ENCODE measurements around the gene RBM4. TPM values are rescaled to one million over a fixed set of nuclear protein-coding genes. Genes with fewer than 3 reads are reported as not detected.
A peak's percentile ranks its signal among the peaks of the same experiment; 100 is the strongest.

RBM4 gene
- total RNA-seq, 1 experiment from 2014 or later, result 172 TPM

DNA sequence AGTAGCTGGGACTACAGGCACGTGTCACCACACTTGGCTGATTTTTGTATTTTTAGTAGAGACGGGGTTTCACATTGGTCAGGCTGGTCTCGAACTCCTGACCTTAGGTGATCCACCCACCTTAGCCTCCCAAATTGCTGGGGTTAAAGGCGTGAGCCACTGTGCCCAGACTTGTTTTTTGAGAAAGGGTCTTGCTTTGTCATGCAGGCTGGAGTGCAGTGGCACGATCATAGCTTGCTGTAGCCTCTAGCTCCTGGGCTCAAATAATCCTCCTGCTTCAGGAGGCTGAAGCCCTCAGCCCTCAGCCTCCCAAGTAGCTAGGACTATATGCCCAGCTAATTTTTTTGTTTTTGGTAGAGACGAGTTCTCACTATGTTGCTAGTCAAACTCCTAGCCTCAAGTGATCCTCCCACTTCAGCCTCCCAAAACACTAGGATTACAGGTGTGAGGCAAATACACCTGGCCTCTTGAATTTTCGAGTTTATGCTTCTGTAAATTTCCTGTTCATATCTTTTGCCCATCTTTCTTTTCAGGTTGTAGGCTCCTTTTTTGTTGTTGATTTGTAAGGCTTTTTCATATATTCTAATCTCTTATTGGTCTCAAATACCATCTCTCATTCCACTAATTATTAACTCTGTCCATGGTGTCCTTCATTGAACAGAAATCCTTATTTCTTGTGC is 42.6 kb downstream of the RBM4 start:
- CTCF ChIA-PET, result interaction anchor here (0.6 to 5.6 kb wide), 4 partner anchors 10 to 272 kb away, joined by 3 to 26 read pairs (median 4); no protein-coding TSS in a partner anchor
- peaks cover 9% of the 10 kb centered on the region for H3K4me1 Mint-ChIP-seq (ENCODE audit: insufficient read depth, unreplicated experiment)
- H3K4me3 Mint-ChIP-seq (ENCODE audit: unreplicated experiment), result no peak overlapping the region
- POLR2A ChIA-PET, result interaction anchor here (0.7 to 1.0 kb wide), 3 partner anchors 9 to 279 kb away, joined by 3 to 4 read pairs (median 3); no protein-coding TSS in a partner anchor
- DNase-seq (ENCODE audit: unreplicated experiment), result no peak
- intact Hi-C loops (cut with micrococcal nuclease), result no loop called here
- no peaks in the 10 kb centered on the region for H3K27me3 Mint-ChIP-seq (ENCODE audit: insufficient read depth, unreplicated experiment)
- H3K9me3 Mint-ChIP-seq (ENCODE audit: unreplicated experiment), result no peaks in the 10 kb centered on the region
- peaks cover 24% of the 10 kb centered on the region for H3K36me3 Mint-ChIP-seq (ENCODE audit: insufficient read depth, unreplicated experiment)
- H3K27ac Mint-ChIP-seq (ENCODE audit: low read depth, unreplicated experiment), result no peak overlapping the region
- TF ChIP-seq, protein P1, sequence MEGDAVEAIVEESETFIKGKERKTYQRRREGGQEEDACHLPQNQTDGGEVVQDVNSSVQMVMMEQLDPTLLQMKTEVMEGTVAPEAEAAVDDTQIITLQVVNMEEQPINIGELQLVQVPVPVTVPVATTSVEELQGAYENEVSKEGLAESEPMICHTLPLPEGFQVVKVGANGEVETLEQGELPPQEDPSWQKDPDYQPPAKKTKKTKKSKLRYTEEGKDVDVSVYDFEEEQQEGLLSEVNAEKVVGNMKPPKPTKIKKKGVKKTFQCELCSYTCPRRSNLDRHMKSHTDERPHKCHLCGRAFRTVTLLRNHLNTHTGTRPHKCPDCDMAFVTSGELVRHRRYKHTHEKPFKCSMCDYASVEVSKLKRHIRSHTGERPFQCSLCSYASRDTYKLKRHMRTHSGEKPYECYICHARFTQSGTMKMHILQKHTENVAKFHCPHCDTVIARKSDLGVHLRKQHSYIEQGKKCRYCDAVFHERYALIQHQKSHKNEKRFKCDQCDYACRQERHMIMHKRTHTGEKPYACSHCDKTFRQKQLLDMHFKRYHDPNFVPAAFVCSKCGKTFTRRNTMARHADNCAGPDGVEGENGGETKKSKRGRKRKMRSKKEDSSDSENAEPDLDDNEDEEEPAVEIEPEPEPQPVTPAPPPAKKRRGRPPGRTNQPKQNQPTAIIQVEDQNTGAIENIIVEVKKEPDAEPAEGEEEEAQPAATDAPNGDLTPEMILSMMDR (IDR thresholded peaks at IDR 0.05; ENCODE audit: unreplicated experiment), result no peak
- BruUV-seq (replicated peaks), result no TSS peak

DNA sequence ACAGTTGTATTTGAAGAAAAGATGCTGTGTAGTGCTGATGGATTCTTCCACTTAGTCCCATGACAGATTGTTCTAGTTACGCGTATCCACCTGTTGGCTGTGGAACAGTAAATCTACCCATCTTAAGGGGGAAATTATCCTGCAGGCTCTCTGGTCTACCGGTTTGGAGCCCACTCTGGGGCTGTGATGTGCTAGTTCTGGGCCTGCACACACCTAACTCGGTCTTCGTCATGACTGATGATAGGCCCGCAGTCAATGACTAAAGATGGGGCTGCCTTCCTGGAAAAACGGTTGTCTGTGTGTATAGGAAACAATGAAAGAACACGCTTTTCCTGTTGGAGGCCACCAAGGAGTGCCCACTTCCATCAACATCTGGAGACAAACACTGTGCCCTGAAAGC is 45.4 kb downstream of the RBM4 start:
- no peak for DNase-seq (ENCODE audit: unreplicated experiment)
- ChIA-PET CTCF (interaction anchor here (0.6 to 5.6 kb wide), 2 partner anchors 11 to 141 kb away, joined by 6 to 26 read pairs; no protein-coding TSS in a partner anchor), POLR2A (interaction anchor here (0.6 kb wide), 1 partner anchor 41 kb away, joined by 3 read pairs; no protein-coding TSS in a partner anchor)
- Mint-ChIP-seq H3K4me3 (ENCODE audit: unreplicated experiment) (no peak overlapping the region), H3K4me1 (ENCODE audit: insufficient read depth, unreplicated experiment) (no peaks in the 10 kb centered on the region), H3K27ac (ENCODE audit: low read depth, unreplicated experiment) (peak overlapping the region; percentile 9), H3K36me3 (ENCODE audit: insufficient read depth, unreplicated experiment) (peaks cover 37% of the 10 kb centered on the region), H3K9me3 (ENCODE audit: unreplicated experiment) (no peaks in the 10 kb centered on the region), H3K27me3 (ENCODE audit: insufficient read depth, unreplicated experiment) (no peaks in the 10 kb centered on the region)
- intact Hi-C loops (cut with micrococcal nuclease), result no loop called here
- TF ChIP-seq, protein P1 (IDR thresholded peaks at IDR 0.05; ENCODE audit: unreplicated experiment), result no peak
- no TSS peak for BruUV-seq (replicated peaks)

DNA sequence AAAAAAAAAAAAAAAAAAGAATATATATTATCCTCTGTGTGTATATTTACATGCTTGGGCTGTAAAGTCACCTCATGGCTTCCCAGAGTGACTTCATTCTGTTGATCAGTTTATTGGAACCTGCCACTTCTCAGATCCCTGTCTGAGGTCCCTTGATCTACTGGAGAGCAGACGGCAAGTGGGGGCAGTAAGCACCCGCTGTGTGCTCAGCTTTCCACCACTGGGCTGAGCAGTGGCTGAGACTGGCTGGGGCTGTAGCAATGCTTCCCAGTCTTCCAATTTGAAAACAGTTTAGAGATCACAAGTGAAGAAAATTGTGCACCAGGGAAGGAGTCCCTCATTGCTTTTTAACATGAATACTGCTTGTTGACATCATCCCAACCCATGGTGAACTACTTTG is 46.1 kb downstream of the RBM4 start:
- DNase-seq (ENCODE audit: unreplicated experiment), result no peak
- ChIA-PET CTCF (interaction anchor here (0.6 to 5.6 kb wide), 2 partner anchors 10 to 142 kb away, joined by 6 to 26 read pairs; no protein-coding TSS in a partner anchor), POLR2A (interaction anchor here (0.5 kb wide), 1 partner anchor 199 kb away, joined by 3 read pairs; no protein-coding TSS in a partner anchor)
- no peaks in the 10 kb centered on the region for H3K4me1 Mint-ChIP-seq (ENCODE audit: insufficient read depth, unreplicated experiment)
- H3K27me3 Mint-ChIP-seq (ENCODE audit: insufficient read depth, unreplicated experiment), result no peaks in the 10 kb centered on the region
- H3K36me3 Mint-ChIP-seq (ENCODE audit: insufficient read depth, unreplicated experiment), result peaks cover 42% of the 10 kb centered on the region
- no TSS peak for BruUV-seq (replicated peaks)
- no peak overlapping the region for H3K4me3 Mint-ChIP-seq (ENCODE audit: unreplicated experiment)
- no peaks in the 10 kb centered on the region for H3K9me3 Mint-ChIP-seq (ENCODE audit: unreplicated experiment)
- intact Hi-C loops (cut with micrococcal nuclease), result no loop called here
- peak overlapping the region; percentile 39 for H3K27ac Mint-ChIP-seq (ENCODE audit: low read depth, unreplicated experiment)
- TF ChIP-seq, protein P1 (IDR thresholded peaks at IDR 0.05; ENCODE audit: unreplicated experiment), result no peak

DNA sequence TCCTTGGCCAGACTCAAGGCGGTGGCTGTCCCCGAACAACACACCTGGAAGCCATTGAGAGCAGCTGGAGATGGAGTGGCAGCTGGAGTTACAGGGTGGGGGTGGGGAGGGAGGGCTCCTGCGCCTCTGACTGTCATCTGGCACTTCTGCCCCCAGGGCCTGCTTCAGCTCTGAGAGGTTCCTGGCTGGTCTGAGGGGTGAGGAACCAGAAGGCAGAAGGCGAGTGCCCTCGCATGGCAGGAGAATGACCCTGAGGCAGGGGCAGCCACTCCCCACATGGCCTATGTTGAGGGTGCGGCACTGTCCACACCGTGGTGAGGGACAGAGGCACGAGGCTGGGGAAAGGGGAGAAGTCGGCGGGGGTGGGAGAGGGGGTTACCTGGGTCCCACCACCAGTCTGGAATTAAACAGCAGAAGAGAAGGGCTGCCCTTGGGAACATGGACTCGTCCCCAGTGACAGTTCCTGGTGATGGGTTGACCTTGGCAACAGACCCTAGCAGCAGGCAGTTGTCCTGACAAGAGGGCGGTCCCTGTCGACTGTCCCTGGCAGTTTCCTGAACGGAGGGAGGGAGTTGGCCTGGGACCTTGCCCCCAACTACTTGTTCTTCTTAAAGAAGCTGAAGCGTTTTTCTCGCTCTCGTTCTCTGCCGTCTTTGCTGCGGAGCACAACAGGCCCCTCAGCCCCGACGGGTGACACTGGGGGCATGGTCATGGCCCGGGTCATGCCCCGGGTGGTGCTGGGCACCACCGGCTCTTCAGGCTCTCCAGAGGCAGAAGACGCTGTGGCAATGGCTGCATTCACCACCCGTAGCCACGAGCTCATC is 47.0 kb downstream of the RBM4 start:
- Mint-ChIP-seq H3K9me3 (ENCODE audit: unreplicated experiment) (no peaks in the 10 kb centered on the region), H3K36me3 (ENCODE audit: insufficient read depth, unreplicated experiment) (peaks cover 46% of the 10 kb centered on the region), H3K4me3 (ENCODE audit: unreplicated experiment) (no peak overlapping the region), H3K4me1 (ENCODE audit: insufficient read depth, unreplicated experiment) (no peaks in the 10 kb centered on the region), H3K27ac (ENCODE audit: low read depth, unreplicated experiment) (no peak overlapping the region), H3K27me3 (ENCODE audit: insufficient read depth, unreplicated experiment) (no peaks in the 10 kb centered on the region)
- DNase-seq (ENCODE audit: unreplicated experiment), result no peak
- ChIA-PET CTCF (interaction anchor here (0.5 to 5.6 kb wide), 2 partner anchors 9 to 126 kb away, joined by 3 to 26 read pairs; no protein-coding TSS in a partner anchor), POLR2A (interaction anchor here (0.5 kb wide), 1 partner anchor 198 kb away, joined by 3 read pairs; no protein-coding TSS in a partner anchor)
- TF ChIP-seq, protein P1 (IDR thresholded peaks at IDR 0.05; ENCODE audit: unreplicated experiment), result no peak
- intact Hi-C loops (cut with micrococcal nuclease), result no loop called here
- no TSS peak for BruUV-seq (replicated peaks)

Data from MCF 10A (cell line).